GM19043 (cell line): ENCODE results near the gene PRRC2A.
A peak's percentile ranks its signal among the peaks of the same experiment; 100 is the strongest.

Experiments
- ATAC-seq: cut with Tn5 transposase; IDR thresholded peaks from one replicate; pipeline ENCODE4 v1.9.1; 2021; ENCODE audit warnings: low read depth; ENCODE audit not compliant: unreplicated experiment

PRRC2A gene

DNA sequence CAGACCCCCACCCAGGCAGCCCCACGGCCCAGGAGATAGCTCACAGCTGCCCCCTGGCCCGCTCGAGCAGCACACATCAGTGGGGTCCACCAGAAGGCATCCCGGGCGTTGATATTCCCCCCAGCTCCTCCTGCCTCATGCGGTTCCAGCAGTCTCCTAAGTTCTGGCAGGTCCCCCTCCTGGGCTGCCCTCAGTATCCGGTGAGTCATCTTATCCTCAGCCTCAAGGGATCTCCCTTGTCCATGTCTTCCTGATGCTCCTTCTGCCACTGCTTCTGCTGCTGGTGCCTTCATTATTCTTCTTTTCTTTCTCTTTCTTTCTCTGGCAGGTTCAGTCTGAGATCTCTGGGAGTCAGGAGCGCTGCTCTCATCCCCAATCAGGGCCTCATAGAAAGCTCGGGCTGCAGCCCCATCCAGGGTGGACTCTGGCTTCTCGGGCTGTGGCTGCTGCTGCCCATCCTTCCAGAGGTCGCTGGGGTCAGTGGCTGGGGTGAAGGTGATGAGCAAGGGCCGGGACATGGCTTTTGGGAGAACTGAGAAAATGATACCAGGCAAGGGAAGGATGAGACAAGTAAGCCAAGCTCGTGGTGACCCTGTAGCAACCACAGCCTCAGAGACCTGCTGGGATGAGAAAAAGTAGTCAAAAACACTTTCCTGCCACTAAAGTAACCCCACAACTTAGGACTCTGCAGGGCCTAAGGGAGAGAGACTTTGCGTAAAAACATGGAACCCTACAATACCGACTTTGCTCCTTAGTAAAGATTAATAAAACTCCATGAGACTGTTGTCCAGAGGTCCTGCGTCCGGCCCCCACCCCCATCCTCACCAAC lies 43.7 kb downstream of the PRRC2A start:
- no peak for ATAC-seq

DNA sequence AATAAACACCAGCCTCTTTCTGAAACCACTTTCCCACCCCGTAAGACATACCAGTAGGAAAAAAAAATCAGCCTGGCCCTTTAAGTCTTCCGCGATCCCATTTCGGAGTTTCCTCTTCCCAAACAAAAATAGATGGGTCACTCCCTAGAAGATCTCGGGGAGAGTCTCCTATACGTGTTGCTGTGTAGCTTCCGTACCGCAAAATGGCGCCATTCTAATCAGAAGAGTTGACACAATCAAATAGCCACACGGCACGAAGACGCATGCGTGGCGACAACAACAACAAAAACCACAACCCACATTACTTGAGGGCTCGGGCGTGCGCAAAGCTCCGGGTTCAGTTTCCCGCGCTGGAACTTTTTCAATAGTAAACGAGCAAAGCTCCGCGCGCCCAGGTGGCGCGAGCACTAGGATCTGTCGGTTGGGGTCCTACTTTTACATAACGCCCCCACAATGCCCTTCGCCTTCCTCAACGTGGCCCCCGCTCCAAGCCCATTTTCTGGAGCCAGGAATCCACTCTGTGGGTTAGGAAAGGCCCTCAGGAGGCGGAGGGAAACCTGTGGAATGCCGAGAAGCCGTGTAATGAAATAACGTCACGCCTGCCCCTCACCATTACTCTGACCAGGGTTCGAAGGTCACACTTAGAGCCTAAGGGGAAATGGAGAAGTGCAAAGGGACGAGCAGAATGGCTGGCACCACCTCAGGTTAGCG lies 44.4 kb downstream of the PRRC2A start, which contains the start of gene GPANK1:
Gene GPANK1 (minus strand): TSS at position 208 of the 711 bp plus-strand sequence. CDS start 519 bp downstream, outside the sequence.
- ATAC-seq: no peak

DNA sequence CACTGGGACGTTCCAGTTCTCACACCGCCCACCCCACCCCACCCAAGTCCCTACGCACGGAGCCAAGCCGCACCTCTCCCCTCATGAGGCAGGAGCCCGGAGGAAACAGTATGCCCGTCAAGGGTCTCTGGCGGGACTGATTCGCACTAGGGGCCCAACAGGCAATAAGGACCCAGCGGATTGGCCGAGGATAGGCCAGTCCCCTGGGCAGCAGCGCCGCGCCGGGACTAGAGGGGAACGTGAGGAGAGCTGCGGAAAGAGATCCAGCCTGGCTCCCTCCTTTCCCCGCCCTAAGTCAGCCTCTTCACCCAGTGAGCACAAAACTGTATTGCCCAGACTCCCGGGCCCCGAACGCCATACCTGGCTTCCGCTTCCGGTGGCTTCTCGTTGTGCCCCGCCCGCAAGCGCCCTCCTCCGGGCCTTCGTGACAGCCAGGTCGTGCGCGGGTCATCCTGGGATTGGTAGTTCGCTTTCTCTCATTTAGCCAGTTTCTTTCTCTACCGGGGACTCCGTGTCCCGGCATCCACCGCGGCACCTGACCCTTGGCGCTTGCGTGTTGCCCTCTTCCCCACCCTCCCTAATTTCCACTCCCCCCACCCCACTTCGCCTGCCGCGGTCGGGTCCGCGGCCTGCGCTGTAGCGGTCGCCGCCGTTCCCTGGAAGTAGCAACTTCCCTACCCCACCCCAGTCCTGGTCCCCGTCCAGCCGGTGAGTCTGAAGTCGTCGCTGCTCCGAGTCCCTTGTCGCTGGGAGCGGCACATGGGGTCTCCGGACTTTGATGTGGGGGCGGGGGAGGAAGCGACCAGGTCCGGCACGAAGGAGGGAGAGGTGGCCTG lies 45.2 kb downstream of the PRRC2A start, which contains the start of gene CSNK2B:
Gene CSNK2B (plus strand): TSS at position 580 of the 836 bp plus-strand sequence. CDS start 752 bp downstream, outside the sequence.
- ATAC-seq: peak; percentile 81

DNA sequence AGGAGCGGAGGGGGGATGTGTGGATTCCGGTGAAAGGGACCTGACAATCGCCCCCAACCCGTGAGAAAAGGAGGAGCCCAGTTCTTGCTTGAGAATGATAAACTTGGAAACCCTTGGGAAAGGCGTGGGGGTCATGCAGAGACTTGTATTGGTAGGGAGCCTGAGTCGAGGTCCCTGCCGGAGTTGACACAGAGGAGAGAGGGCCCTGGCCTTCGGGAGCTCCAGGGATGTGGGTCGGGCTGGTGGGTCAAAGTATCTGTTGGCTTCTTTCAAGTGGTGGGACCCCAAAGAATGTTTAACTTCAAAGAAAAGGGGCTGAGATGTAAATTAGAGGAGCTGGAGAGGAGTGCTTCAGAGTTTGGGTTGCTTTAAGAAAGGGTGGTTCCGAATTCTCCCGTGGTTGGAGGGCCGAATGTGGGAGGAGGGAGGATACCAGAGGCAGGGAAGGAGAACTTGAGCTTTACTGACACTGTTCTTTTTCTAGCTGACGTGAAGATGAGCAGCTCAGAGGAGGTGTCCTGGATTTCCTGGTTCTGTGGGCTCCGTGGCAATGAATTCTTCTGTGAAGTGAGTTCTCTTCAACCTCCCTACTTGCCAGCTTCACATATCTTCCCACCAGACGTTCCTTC lies 45.9 kb downstream of the PRRC2A start:
- ATAC-seq: no peak

DNA sequence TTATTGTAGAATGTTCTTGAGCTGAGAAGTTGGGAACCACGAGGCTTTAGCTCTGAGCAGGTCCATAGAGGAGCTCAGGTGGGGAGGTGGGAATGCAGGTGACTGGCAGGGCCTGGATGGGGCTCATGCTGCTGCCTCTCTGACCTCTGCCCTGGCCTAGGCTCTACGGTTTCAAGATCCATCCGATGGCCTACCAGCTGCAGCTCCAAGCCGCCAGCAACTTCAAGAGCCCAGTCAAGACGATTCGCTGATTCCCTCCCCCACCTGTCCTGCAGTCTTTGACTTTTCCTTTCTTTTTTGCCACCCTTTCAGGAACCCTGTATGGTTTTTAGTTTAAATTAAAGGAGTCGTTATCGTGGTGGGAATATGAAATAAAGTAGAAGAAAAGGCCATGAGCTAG lies 49.2 kb downstream of the PRRC2A start, which contains the start of gene LY6G5B:
Gene LY6G5B (plus strand): TSS at position 301 of the 400 bp plus-strand sequence. CDS start 975 bp downstream, outside the sequence.
- ATAC-seq: no peak

DNA sequence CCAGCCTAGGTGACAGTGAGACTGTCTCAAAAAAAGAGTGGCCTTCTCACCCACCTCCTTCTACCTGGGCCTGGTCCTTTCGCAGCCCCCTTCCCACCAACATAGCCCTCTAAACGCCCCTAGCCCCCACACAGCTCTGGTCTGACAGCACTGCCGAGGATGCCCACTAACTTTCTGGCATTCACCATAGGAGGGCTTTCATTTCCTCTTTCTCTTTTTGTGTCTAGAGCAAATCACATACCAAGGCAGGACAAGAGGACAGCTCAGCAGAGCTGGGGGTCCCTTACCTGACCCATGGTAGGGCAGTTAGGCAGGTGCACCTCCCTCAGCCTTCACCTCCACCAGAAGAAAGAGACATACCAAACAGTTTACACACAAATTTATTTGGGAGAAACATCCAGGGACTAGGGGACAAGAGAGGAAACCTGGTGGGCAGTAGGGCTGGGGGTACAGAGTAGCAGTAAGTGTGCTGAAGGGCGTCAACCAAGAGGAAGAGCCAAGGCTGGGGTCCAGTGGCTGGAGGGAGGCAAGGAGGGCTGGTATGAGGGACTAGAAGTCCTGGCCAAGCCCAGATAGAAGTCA lies 55.9 kb downstream of the PRRC2A start:
- no peak for ATAC-seq

DNA sequence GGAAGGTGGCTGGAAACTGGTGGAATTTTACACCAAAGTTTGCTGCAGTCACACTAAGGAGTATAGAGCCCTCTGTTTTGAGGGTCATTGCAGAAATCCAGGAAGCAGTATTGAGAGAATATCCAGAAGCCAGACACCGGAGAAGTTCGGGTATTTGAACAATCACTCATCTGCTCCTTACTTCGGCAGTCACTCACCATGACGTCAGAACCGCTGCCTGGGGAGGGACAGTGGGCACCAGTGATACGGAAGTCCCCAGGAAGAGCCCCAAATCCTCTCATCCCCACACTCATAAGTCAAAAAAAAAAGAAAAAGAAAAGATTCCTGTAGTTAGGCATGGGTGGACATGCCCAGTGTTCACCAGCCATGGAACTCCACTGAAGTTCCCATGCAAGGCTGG lies 56.4 kb downstream of the PRRC2A start:
- no peak for ATAC-seq

DNA sequence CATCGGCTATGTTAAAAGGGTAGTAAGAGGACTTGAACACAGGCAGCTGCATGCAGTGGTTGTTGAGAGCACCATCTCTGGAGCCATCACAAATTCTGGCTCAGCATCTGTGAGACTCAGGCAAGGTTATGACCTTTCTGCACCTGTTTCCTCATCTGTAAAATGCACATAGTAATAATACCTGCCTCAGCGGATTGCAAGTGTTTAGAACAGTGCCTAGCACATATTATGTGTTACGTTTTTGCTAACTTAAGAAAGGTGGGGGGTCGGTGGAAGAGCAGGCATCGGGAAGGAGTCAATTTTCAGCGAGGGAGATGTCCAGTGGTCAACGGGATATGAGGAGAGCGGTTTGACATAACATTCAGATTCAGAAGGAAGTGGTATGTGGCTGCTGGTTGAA lies 57.4 kb downstream of the PRRC2A start:
- ATAC-seq: no peak

DNA sequence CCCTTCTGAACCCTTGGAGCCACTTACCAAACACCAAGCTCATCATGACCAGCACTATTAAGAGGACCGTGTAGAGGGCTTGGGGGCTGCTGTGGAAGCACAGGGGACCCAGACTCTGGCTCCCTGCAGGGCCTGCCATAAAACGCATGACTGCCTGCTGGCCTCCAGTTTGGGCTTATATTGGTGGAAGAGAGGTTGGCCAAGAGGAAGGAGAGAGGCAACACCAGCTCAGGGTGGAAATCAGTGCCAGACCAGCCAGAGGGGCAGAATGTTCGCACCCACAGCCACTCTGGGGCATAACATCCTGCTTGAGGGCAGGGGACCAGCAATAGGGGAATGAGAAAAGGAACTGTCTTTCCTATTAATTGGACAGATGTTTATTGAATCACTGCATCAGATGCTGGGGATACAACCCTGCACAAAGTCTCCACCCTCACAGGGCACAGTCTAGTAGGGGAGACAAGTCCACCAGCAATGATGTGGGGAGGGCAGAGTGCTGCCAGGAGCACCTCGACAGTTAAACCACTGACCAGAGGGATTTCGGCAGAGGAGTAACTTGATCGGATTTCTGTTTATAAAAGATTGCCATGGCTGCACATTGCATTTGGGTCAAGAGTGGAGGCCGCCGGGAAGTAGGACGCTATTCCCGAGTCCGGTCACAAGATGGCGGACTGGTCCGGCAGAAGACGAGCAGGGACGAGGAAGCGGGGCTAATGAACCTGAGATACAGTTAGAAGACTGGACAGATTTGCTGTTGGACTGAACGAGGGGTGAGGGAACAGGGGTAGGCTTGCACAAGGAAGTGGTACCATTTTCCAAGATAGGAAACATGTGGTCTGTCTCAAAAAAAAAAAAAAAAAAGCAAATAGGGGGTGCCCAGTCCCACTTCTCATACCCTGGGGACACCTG lies 60.0 kb downstream of the PRRC2A start, which contains the start of gene LY6G5C:
Gene LY6G5C (minus strand): TSS at position 842 of the 909 bp plus-strand sequence. CDS start 694 bp downstream, at position 148.
- ATAC-seq: no peak

DNA sequence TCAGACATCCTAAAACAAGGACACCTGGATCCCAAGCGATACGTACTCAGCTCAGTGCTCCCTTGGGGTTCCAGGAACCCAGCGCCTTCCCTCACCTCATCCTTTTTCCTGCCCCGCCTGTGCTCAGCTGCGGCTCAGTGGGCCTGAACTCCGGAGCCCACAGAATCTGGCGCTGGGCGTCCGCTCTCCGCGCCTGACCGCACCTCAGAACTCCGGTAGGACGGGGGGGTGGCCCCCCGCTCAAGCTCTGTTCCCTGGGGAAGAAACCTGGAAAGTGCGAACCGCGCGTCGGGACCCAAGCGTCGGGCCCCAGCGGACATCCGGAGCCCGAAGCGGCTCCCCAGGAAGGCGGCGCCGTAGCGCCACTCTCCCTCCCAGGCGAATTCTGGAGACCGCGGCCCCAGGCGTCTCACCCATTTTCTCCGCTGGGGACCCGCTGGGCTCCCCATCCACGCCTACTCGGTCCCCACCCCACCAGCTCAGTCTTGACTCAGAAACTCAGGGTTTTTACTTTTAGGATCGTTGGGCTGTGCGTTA lies 60.7 kb downstream of the PRRC2A start:
- no peak for ATAC-seq

DNA sequence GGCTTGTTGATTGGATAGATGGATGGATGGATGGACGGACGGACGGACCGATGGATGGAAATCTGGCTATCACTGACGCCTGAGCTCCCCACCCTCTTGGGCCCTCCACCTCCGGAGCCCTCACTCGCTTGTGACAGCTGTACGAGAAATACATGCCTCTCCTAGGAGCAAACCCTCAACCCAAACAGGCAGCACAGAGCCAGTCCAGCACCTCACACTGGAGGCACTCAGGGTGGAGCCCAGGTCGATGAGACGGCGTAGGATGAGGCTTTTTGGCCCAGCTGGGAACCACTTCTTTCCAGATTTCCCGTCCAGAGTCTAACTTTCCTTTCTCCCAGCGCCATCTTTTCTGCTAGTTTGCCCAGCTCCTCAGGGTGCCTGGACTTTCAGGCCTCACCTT lies 63.1 kb downstream of the PRRC2A start:
- ATAC-seq: no peak

DNA sequence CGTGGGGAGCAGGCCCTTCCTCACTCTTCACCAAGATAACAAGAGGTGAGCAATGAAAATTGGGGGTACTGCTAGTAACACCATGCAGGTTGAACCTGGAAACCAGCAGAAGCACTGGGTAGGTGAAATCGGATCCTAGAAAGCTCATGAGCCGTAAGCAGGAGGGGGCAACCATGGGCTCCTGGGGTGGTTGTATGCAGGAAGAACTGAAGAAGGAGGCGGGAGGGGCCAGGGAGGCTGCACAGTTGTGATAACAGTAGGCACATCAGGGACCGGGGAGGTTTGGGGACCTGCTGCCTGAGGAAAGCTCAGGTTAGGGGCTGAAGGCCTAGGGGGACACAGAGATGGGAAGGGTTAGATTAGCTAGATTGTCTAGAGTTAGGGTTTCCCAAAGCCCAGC lies 66.0 kb downstream of the PRRC2A start:
- no peak for ATAC-seq

DNA sequence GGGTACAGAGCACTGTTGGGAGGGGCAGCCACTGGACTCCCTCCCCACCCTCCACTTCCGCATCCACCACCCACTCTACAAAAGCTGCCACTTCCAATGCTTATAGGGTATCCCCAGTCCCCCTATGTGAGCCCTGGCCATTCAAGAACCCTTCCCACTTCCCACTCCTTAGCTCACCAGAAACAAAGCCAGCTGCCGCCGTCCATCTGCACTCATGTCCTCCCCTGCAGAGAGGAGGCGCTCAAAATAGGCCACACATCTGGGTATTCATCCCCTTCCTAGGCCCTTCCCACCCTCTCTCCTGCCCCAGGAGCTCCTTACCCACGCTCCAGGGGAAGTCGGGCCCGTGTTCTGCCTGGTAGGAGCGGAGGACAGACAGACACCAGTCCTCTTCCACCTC lies 66.8 kb downstream of the PRRC2A start:
- ATAC-seq: no peak
